ENCODE data around the gene FOXE1. TPM values are rescaled to one million over a fixed set of nuclear protein-coding genes. Genes with fewer than 3 reads are reported as not detected.

The FOXE1 gene
- polyA plus RNA-seq, 1 of the 3 experiments (the other 2 are of a cell fraction) = 0.03 TPM

DNA sequence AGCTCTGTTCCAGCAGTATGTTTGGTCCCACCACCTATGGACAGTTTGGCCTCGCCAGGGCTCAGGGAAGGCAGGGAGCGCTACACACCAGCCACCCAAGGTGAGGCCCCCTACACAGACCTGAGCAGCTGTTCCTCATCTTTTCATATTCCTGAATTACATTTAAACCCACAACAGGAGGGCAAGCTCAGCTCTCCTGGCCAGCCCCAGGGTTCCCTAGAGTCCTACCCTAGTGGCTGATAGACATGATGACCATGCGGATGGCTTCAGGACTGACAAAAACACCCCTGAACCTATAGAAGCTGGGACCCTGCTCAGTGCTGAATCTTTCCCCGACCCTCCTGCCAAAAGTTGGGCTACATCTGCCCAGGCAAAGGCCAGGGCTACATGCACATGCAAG is 6.7 kb upstream of the FOXE1 start:
- H3K9ac ChIP-seq = no peak overlapping the region
- no peaks in the 10 kb centered on the region for H3K9me3 ChIP-seq
- ChIA-PET CTCF (interaction anchor here (1.2 kb wide), 2 partner anchors 9 to 13 kb away, joined by 3 read pairs; no protein-coding TSS in a partner anchor), POLR2A (no interaction called here)
- H3K4me3 ChIP-seq (ENCODE audit: low read depth in 2 of 2, low read length in 1 of 2) = no peak overlapping the region
- no peaks in the 10 kb centered on the region for H3K36me3 ChIP-seq (replicated peaks in 1 of 2; ENCODE audit: control insufficient read depth in 1 of 2, insufficient read depth in 2 of 2, low read length in 1 of 2)
- no peak for TF ChIP-seq RFX5 (IDR thresholded peaks at IDR 0.05; ENCODE audit: low read length)
- no peak for TF ChIP-seq MEF2A (IDR thresholded peaks at IDR 0.05; ENCODE audit: borderline replicate concordance, low read depth)
- no peak for TF ChIP-seq MXI1 (IDR thresholded peaks at IDR 0.05; ENCODE audit: low read depth, low read length)
- TF ChIP-seq, protein P1, sequence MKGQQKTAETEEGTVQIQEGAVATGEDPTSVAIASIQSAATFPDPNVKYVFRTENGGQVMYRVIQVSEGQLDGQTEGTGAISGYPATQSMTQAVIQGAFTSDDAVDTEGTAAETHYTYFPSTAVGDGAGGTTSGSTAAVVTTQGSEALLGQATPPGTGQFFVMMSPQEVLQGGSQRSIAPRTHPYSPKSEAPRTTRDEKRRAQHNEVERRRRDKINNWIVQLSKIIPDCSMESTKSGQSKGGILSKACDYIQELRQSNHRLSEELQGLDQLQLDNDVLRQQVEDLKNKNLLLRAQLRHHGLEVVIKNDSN (IDR thresholded peaks at IDR 0.05; ENCODE audit: borderline replicate concordance, low read depth) = no peak
- no peak for TF ChIP-seq REST (IDR thresholded peaks at IDR 0.05; ENCODE audit: low read depth, low read length)
- TF ChIP-seq GABPA (IDR thresholded peaks at IDR 0.05; ENCODE audit: low read depth) = no peak
- no peak for TF ChIP-seq NFIC (IDR thresholded peaks at IDR 0.05; ENCODE audit: borderline replicate concordance)
- TF ChIP-seq RCOR1 (IDR thresholded peaks at IDR 0.05; ENCODE audit: low read length) = no peak
- no peak for TF ChIP-seq FOXM1 (IDR thresholded peaks at IDR 0.05; ENCODE audit: low read depth)
- TF ChIP-seq MAX (IDR thresholded peaks at IDR 0.05; ENCODE audit: low read depth) = no peak
- peaks cover 2% of the 10 kb centered on the region for H3F3A ChIP-seq (replicated peaks; ENCODE audit: insufficient read depth)
- no peaks in the 10 kb centered on the region for H4K20me1 ChIP-seq (ENCODE audit: insufficient read depth)
- no peak for DNase-seq
- WGBS (ENCODE audit: low lambda C conversion rate) = 45% methylated on average over 4 of the region's 4 CpGs
- H3K4me2 ChIP-seq = no peak overlapping the region
- H3K4me1 ChIP-seq (ENCODE audit: control insufficient read depth in 1 of 2, insufficient read depth in 2 of 2, low read depth in 1 of 2, low read length in 1 of 2) = no peaks in the 10 kb centered on the region; a peak in 1 of 4 replicates
- H3K27me3 ChIP-seq (ENCODE audit: insufficient read depth) = peaks cover 49% of the 10 kb centered on the region
- H3K9me2 ChIP-seq = no peaks in the 10 kb centered on the region
- no peak overlapping the region for H3K27ac ChIP-seq (ENCODE audit: low read depth in 2 of 2, low read length in 1 of 2)
- H2AFZ ChIP-seq (ENCODE audit: low read depth) = no peak overlapping the region
- no peaks in the 10 kb centered on the region for H3K79me2 ChIP-seq (ENCODE audit: insufficient read depth)

GRCh38 chr9:97847474-97848214 is 5.4 kb upstream of the FOXE1 start:
- Histone ChIP-seq H3K27ac (ENCODE audit: low read depth in 2 of 2, low read length in 1 of 2) (no peak overlapping the region), H4K20me1 (ENCODE audit: insufficient read depth) (no peaks in the 10 kb centered on the region), H3K36me3 (replicated peaks in 1 of 2; ENCODE audit: control insufficient read depth in 1 of 2, insufficient read depth in 2 of 2, low read length in 1 of 2) (no peaks in the 10 kb centered on the region), H3F3A (replicated peaks; ENCODE audit: insufficient read depth) (peaks cover 2% of the 10 kb centered on the region), H2AFZ (ENCODE audit: low read depth) (no peak overlapping the region), H3K9me3 (no peaks in the 10 kb centered on the region), H3K79me2 (ENCODE audit: insufficient read depth) (no peaks in the 10 kb centered on the region), H3K4me3 (ENCODE audit: low read depth in 2 of 2, low read length in 1 of 2) (no peak overlapping the region), H3K9ac (no peak overlapping the region), H3K4me2 (no peak overlapping the region), H3K27me3 (ENCODE audit: insufficient read depth) (peaks cover 61% of the 10 kb centered on the region), H3K4me1 (ENCODE audit: control insufficient read depth in 1 of 2, insufficient read depth in 2 of 2, low read depth in 1 of 2, low read length in 1 of 2) (no peaks in the 10 kb centered on the region; a peak in 1 of 4 replicates), H3K9me2 (no peaks in the 10 kb centered on the region)
- TF ChIP-seq GATA2 (CRISPR knock-in tag; IDR thresholded peaks at IDR 0.05) (no peak), RCOR1 (IDR thresholded peaks at IDR 0.05; ENCODE audit: low read length) (no peak), CHD2 (IDR thresholded peaks at IDR 0.05; ENCODE audit: low read length, partially characterized antibody) (no peak), SMC3 (IDR thresholded peaks at IDR 0.05; ENCODE audit: low read depth, low read length) (no peak), MEF2A (IDR thresholded peaks at IDR 0.05; ENCODE audit: borderline replicate concordance, low read depth) (no peak), NRF1 (IDR thresholded peaks at IDR 0.05; ENCODE audit: low read depth, low read length) (no peak), MAX (IDR thresholded peaks at IDR 0.05; ENCODE audit: low read depth) (no peak), RXRA (IDR thresholded peaks at IDR 0.05; ENCODE audit: borderline replicate concordance, low read depth) (no peak)
- TF ChIP-seq, protein P2, sequence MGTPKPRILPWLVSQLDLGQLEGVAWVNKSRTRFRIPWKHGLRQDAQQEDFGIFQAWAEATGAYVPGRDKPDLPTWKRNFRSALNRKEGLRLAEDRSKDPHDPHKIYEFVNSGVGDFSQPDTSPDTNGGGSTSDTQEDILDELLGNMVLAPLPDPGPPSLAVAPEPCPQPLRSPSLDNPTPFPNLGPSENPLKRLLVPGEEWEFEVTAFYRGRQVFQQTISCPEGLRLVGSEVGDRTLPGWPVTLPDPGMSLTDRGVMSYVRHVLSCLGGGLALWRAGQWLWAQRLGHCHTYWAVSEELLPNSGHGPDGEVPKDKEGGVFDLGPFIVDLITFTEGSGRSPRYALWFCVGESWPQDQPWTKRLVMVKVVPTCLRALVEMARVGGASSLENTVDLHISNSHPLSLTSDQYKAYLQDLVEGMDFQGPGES (IDR thresholded peaks at IDR 0.05; ENCODE audit: low read depth, low read length) = no peak
- TF ChIP-seq, protein P1 (IDR thresholded peaks at IDR 0.05; ENCODE audit: borderline replicate concordance, low read depth) = no peak
- TF ChIP-seq, protein P3, sequence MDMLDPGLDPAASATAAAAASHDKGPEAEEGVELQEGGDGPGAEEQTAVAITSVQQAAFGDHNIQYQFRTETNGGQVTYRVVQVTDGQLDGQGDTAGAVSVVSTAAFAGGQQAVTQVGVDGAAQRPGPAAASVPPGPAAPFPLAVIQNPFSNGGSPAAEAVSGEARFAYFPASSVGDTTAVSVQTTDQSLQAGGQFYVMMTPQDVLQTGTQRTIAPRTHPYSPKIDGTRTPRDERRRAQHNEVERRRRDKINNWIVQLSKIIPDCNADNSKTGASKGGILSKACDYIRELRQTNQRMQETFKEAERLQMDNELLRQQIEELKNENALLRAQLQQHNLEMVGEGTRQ (IDR thresholded peaks at IDR 0.05; ENCODE audit: borderline replicate concordance, low read depth, low read length) = no peak
- DNase-seq = no peak
- POLR2A ChIA-PET = no interaction called here
- 31% methylated on average over 20 of the region's 31 CpGs for WGBS (ENCODE audit: low lambda C conversion rate)
- CTCF ChIA-PET = interaction anchor here (0.6 to 2.0 kb wide), 3 partner anchors 17 to 53 kb away, joined by 3 to 6 read pairs (median 3); no protein-coding TSS in a partner anchor

Data from SK-N-SH (cell line).